Testis (tissue), 3 donors: ENCODE results near the gene ABCA5. TPM values are rescaled to one million over a fixed set of nuclear protein-coding genes. Genes with fewer than 3 reads are reported as not detected.

Source experiments
- DNase-seq: peaks from one replicate; pipeline ENCODE4 v3.0.0-alpha.2; 2019
- H3K27ac ChIP-seq, 2 donors: fragments of 200-600 bp; sonication (generic); one replicate each; pipeline ENCODE4 v1.5.1; 2019
- H3K27me3 ChIP-seq: fragments of 200-600 bp; sonication (generic); one replicate; pipeline ENCODE4 v1.5.1; 2019
- H3K36me3 ChIP-seq: fragments of 200-600 bp; sonication (generic); one replicate; pipeline ENCODE4 v1.5.1; 2017; ENCODE audit warnings: low read depth; ENCODE audit errors: missing control alignments
- H3K4me1 ChIP-seq: fragments of 200-600 bp; sonication (generic); one replicate; pipeline ENCODE4 v1.5.1; 2019
- H3K4me3 ChIP-seq, 2 donors: fragments of 200-600 bp; sonication (generic); one replicate each; pipeline ENCODE4 v1.5.1; 2017 to 2019
- H3K9me3 ChIP-seq: fragments of 200-600 bp; sonication (generic); one replicate; pipeline ENCODE4 v1.5.1; 2017
- CTCF ChIP-seq, 3 experiments: fragments of 450-650 bp in 2 of 3; fragments of 200-600 bp in 1 of 3; sonication (generic) in 1 of 3; IDR thresholded peaks; one replicate each; pipeline ENCODE4 v1.5.1; 2016 to 2019; ENCODE audit warnings: antibody characterized with exemption in 3 of 3, mild to moderate bottlenecking in 2 of 3, moderate library complexity in 1 of 3
- POLR2A ChIP-seq: fragments of 450-650 bp; IDR thresholded peaks from one replicate; pipeline ENCODE4 v1.6.1; 2017; ENCODE audit warnings: antibody characterized with exemption, mild to moderate bottlenecking, moderate library complexity
- WGBS, 2 donors: methylation state at CpG; one replicate each; pipeline ENCODE4 v1.1.5; 2018; 5-methylcytosine and 5-hydroxymethylcytosine counted together
- intact Hi-C: fragments of 100-400 bp; cut with DNase I; formaldehyde crosslinking; loops from one replicate; pipeline ENCODE4 v1.15.1; 2023; ENCODE audit warnings: low total_unique reads
- polyA plus RNA-seq: library from polyadenylated mRNA; stranded (reverse); fragments of 350-450 nt; fragmentation: Illumina TruSeq; extraction: RNeasy Lipid Tissue Mini Kit (QIAGEN cat#74804); gene quantifications from one replicate; pipeline ENCODE4 v1.2.3, GENCODE V29; 2014; ENCODE audit warnings: low read depth, low replicate concordance; ENCODE audit not compliant: insufficient read depth
- total RNA-seq, 2 donors: library from RNA; depleted of rRNA; stranded (reverse); fragments of >200 nt; gene quantifications; one replicate each; pipeline ENCODE4 v1.2.3, GENCODE V29; 2016

The ABCA5 gene
- total and polyA plus RNA-seq, 3 donors from 2014 or later: 22.6 to 59.8 (median 50.6) TPM

GRCh38 chr17:69275751-69276150, 51.2 kb downstream of the ABCA5 start:
- Histone ChIP-seq H3K9me3 (no peaks in the 10 kb centered on the region), H3K27me3 (no peaks in the 10 kb centered on the region), H3K4me1 (no peaks in the 10 kb centered on the region), H3K27ac (no peak overlapping the region), H3K36me3 (no peaks in the 10 kb centered on the region), H3K4me3 (no peak overlapping the region)
- intact Hi-C loops: no loop called here
- DNase-seq: no peak
- 93 to 98% methylated on average over 4 of the region's 4 CpGs for WGBS, 2 donors
- TF ChIP-seq CTCF (IDR thresholded peaks at IDR 0.05) (no peak), POLR2A (no peak)

- Histone ChIP-seq H3K27me3 (no peaks in the 10 kb centered on the region), H3K9me3 (no peaks in the 10 kb centered on the region), H3K4me1 (no peaks in the 10 kb centered on the region), H3K27ac (no peak overlapping the region), H3K36me3 (no peaks in the 10 kb centered on the region), H3K4me3 (no peak overlapping the region)
- intact Hi-C loops: no loop called here
- no peak for DNase-seq
- TF ChIP-seq POLR2A (no peak), CTCF (IDR thresholded peaks at IDR 0.05) (no peak)
- 68 to 78% methylated on average over 7 of the region's 7 CpGs for WGBS, 2 donors
Measured at GRCh38 chr17:69271023-69271422, 55.9 kb downstream of the ABCA5 start.

GRCh38 chr17:69269131-69269998, 57.6 kb downstream of the ABCA5 start:
- TF ChIP-seq CTCF (IDR thresholded peaks at IDR 0.05) (no peak), POLR2A (no peak)
- Histone ChIP-seq H3K4me1 (no peaks in the 10 kb centered on the region), H3K4me3 (no peak overlapping the region), H3K27me3 (no peaks in the 10 kb centered on the region), H3K27ac (no peak overlapping the region), H3K36me3 (no peaks in the 10 kb centered on the region), H3K9me3 (no peaks in the 10 kb centered on the region)
- 88 to 89% methylated on average over 6 of the region's 6 CpGs for WGBS, 2 donors
- DNase-seq: no peak
- intact Hi-C loops: no loop called here

GRCh38 chr17:69268543-69269014, 58.4 kb downstream of the ABCA5 start:
- no peaks in the 10 kb centered on the region for H3K9me3 ChIP-seq
- no peaks in the 10 kb centered on the region for H3K27me3 ChIP-seq
- no peak overlapping the region for H3K4me3 ChIP-seq
- intact Hi-C loops: no loop called here
- no peak for TF ChIP-seq POLR2A
- no peak for TF ChIP-seq CTCF (IDR thresholded peaks at IDR 0.05)
- WGBS, 2 donors: 80 to 85% methylated on average over 5 of the region's 5 CpGs
- no peaks in the 10 kb centered on the region for H3K36me3 ChIP-seq
- no peak for DNase-seq
- H3K27ac ChIP-seq: no peak overlapping the region
- no peaks in the 10 kb centered on the region for H3K4me1 ChIP-seq

DNA sequence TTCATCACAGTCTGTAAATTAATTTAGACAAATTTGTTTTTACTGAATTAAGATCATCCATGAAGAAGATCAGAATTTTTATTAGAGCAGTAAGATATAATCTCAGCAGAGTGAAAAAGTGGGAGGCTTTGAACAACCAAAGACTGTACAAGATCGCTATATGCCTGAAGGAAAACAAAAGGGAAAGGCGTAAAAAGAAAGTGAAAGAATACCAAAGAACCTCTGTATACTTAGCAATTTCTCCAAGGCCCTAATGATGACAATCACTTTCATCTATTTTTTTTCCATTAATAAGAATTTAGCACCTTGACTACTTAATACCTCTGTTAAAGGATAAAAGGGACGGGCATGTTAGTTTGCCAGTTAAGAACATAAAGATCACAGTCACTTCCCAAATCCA, 59.7 kb downstream of the ABCA5 start:
- no peak overlapping the region for H3K4me3 ChIP-seq
- H3K4me1 ChIP-seq: no peaks in the 10 kb centered on the region
- 79 to 94% methylated on average over 3 of the region's 3 CpGs for WGBS, 2 donors
- intact Hi-C loops: no loop called here
- H3K27me3 ChIP-seq: no peaks in the 10 kb centered on the region
- H3K27ac ChIP-seq: no peak overlapping the region
- no peaks in the 10 kb centered on the region for H3K36me3 ChIP-seq
- no peaks in the 10 kb centered on the region for H3K9me3 ChIP-seq
- DNase-seq: no peak
- no peak for TF ChIP-seq POLR2A
- TF ChIP-seq CTCF (IDR thresholded peaks at IDR 0.05): no peak
